GM18505 (cell line): ENCODE data around the gene PTP4A2.
"Not testable (repeated sequence)": the region's sequence is repeated elsewhere in the genome, so short reads cannot be mapped to it uniquely, and the experiment has no call there.

Experiments
- ATAC-seq: cut with Tn5 transposase; IDR thresholded peaks from one replicate; pipeline ENCODE4 v1.9.1; 2021; ENCODE audit not compliant: unreplicated experiment
- POLR2A ChIP-seq: IDR thresholded peaks from 4 replicates; pipeline ENCODE4 v1.6.1; 2011; ENCODE audit warnings: borderline replicate concordance; ENCODE audit not compliant: insufficient read depth, insufficient read length; ENCODE audit errors: extremely low read depth

PTP4A2 gene

GRCh38 chr1:31937300-31938183 is 626 bp downstream of the PTP4A2 start:
- ATAC-seq, result peak; percentile 31
- TF ChIP-seq POLR2A, result peak; percentile 65

GRCh38 chr1:31936981-31937299 is 1.2 kb downstream of the PTP4A2 start:
- ATAC-seq, result no peak
- TF ChIP-seq POLR2A, result no peak

- TF ChIP-seq POLR2A, result no peak
Observed at GRCh38 chr1:31936278-31936980, 1.7 kb downstream of the PTP4A2 start.

GRCh38 chr1:31934706-31935629 is 3.2 kb downstream of the PTP4A2 start:
- no peak for ATAC-seq
- TF ChIP-seq POLR2A, result no peak

More at GRCh38 chr1:31936278-31936980, 1.7 kb downstream of the PTP4A2 start:
- no peak for ATAC-seq

- ATAC-seq, result no peak
- peak; percentile 29 for TF ChIP-seq POLR2A
Observed at GRCh38 chr1:31932491-31933316, 5.5 kb downstream of the PTP4A2 start.

- ATAC-seq, result no peak
Observed at GRCh38 chr1:31931593-31932225, 6.5 kb downstream of the PTP4A2 start.

GRCh38 chr1:31930836-31931592 is 7.2 kb downstream of the PTP4A2 start:
- ATAC-seq, result no peak
- TF ChIP-seq POLR2A, result no peak

More at GRCh38 chr1:31931593-31932225, 6.5 kb downstream of the PTP4A2 start:
- peak; percentile 11 for TF ChIP-seq POLR2A

GRCh38 chr1:31927661-31927980 is 10.5 kb downstream of the PTP4A2 start:
- no peak for ATAC-seq
- peak; percentile 11 for TF ChIP-seq POLR2A

GRCh38 chr1:31926853-31927660 is 11.1 kb downstream of the PTP4A2 start:
- ATAC-seq, result no peak
- TF ChIP-seq POLR2A, result no peak

GRCh38 chr1:31926252-31926651 is 11.9 kb downstream of the PTP4A2 start:
- ATAC-seq, result no peak
- TF ChIP-seq POLR2A, result no peak

- not testable (repeated sequence) for ATAC-seq
Observed at GRCh38 chr1:31925824-31926223, 12.3 kb downstream of the PTP4A2 start.
